Mesenchymal stem cell (in vitro differentiated cells and primary cell): ENCODE measurements around the gene CD47.
A peak's percentile ranks its signal among the peaks of the same experiment; 100 is the strongest.

ENCODE experiments used
- DNase-seq: peaks from one replicate; pipeline ENCODE4 v3.0.0-alpha.2; 2013
- H2AFZ ChIP-seq: one replicate; pipeline ENCODE4 v1.6.1; 2013; ENCODE audit warnings: low read depth, mild to moderate bottlenecking, control low read depth, inconsistent platforms, low read length, moderate library complexity
- H2AK5ac ChIP-seq: 2 replicates; pipeline ENCODE4 v1.6.1; 2013; ENCODE audit warnings: low read length, moderate library complexity, mild to moderate bottlenecking, inconsistent platforms; ENCODE audit not compliant: severe bottlenecking
- H2BK120ac ChIP-seq: one replicate; pipeline ENCODE4 v1.6.1; 2013; ENCODE audit warnings: low read depth, mild to moderate bottlenecking, inconsistent platforms, low read length, moderate library complexity
- H2BK12ac ChIP-seq, 2 experiments: one replicate each; pipeline ENCODE4 v1.6.1; 2013; ENCODE audit warnings: inconsistent platforms in 2 of 2, low read length in 2 of 2, mild to moderate bottlenecking in 2 of 2, moderate library complexity in 2 of 2, control low read depth in 1 of 2
- H2BK15ac ChIP-seq: one replicate; pipeline ENCODE4 v1.6.1; 2013; ENCODE audit warnings: mild to moderate bottlenecking, low read depth, inconsistent platforms; ENCODE audit not compliant: poor library complexity, severe bottlenecking
- H2BK5ac ChIP-seq: 2 replicates; pipeline ENCODE4 v1.6.1; 2013; ENCODE audit warnings: low read depth, mild to moderate bottlenecking, low read length, control low read depth, inconsistent platforms; ENCODE audit not compliant: poor library complexity, severe bottlenecking
- H3K14ac ChIP-seq, 2 experiments: one replicate each; pipeline ENCODE4 v1.6.1; 2013; ENCODE audit warnings: inconsistent platforms in 2 of 2, low read length in 2 of 2, control low read depth in 1 of 2, mild to moderate bottlenecking in 1 of 2, moderate library complexity in 1 of 2
- H3K18ac ChIP-seq, 2 experiments: one replicate each; pipeline ENCODE4 v1.6.1; 2013; ENCODE audit warnings: inconsistent platforms in 2 of 2, low read length in 2 of 2, control low read depth in 1 of 2, low read depth in 1 of 2, mild to moderate bottlenecking in 1 of 2
- H3K23ac ChIP-seq, 2 experiments: one replicate each; pipeline ENCODE4 v1.6.1; 2013; ENCODE audit warnings: inconsistent platforms in 2 of 2, low read length in 2 of 2, mild to moderate bottlenecking in 2 of 2, moderate library complexity in 2 of 2, control low read depth in 1 of 2
- H3K27ac ChIP-seq: 2 replicates; pipeline ENCODE4 v1.5.1; 2013; ENCODE audit warnings: mild to moderate bottlenecking, moderate library complexity, low read length, control low read depth, inconsistent platforms; ENCODE audit not compliant: poor library complexity, severe bottlenecking
- H3K27me3 ChIP-seq, 2 experiments: 2 replicates each; pipeline versions ENCODE4 v1.6.1 to v1.7.0; 2013; ENCODE audit warnings: low read length in 2 of 2, mild to moderate bottlenecking in 2 of 2, moderate library complexity in 2 of 2, control low read depth in 1 of 2, inconsistent platforms in 1 of 2; ENCODE audit not compliant: control insufficient read depth in 1 of 2, insufficient read depth in 1 of 2
- H3K36me3 ChIP-seq, 2 experiments: 2 replicates each; pipeline versions ENCODE4 v1.6.1 to v1.7.0; 2013; ENCODE audit warnings: low read length in 2 of 2, control low read depth in 1 of 2, inconsistent platforms in 1 of 2, low read depth in 1 of 2, mild to moderate bottlenecking in 1 of 2; ENCODE audit not compliant: insufficient read depth in 2 of 2, control insufficient read depth in 1 of 2
- H3K4ac ChIP-seq, 2 experiments: one replicate each; pipeline ENCODE4 v1.6.1; 2013; ENCODE audit warnings: inconsistent platforms in 2 of 2, low read length in 2 of 2, mild to moderate bottlenecking in 2 of 2, moderate library complexity in 2 of 2, control low read depth in 1 of 2, low read depth in 1 of 2
- H3K4me1 ChIP-seq: 2 replicates; pipeline ENCODE4 v1.6.1; 2013; ENCODE audit warnings: low read depth, low read length, control low read depth; ENCODE audit not compliant: control insufficient read depth, insufficient read depth
- H3K4me2 ChIP-seq: 2 replicates; pipeline ENCODE4 v1.6.1; 2013; ENCODE audit warnings: low read length, mild to moderate bottlenecking, inconsistent platforms; ENCODE audit not compliant: poor library complexity, severe bottlenecking
- H3K4me3 ChIP-seq, 2 experiments: 2 replicates each; pipeline versions ENCODE4 v1.5.1 to v1.7.0; 2013; ENCODE audit warnings: low read length in 2 of 2, mild to moderate bottlenecking in 2 of 2, control low read depth in 1 of 2, low read depth in 1 of 2; ENCODE audit not compliant: insufficient read depth in 1 of 2
- H3K79me1 ChIP-seq: replicated peaks from 2 replicates; pipeline ENCODE4 v1.6.1; 2013; ENCODE audit warnings: mild to moderate bottlenecking, control low read depth, low read length, inconsistent platforms; ENCODE audit not compliant: poor library complexity, severe bottlenecking
- H3K9ac ChIP-seq: 2 replicates; pipeline ENCODE4 v1.7.0; 2013; ENCODE audit warnings: mild to moderate bottlenecking, low read length, moderate library complexity
- H3K9me3 ChIP-seq: 2 replicates; pipeline ENCODE4 v1.7.0; 2013; ENCODE audit warnings: mild to moderate bottlenecking, low read length; ENCODE audit not compliant: control insufficient read depth
- H4K8ac ChIP-seq: one replicate; pipeline ENCODE4 v1.6.1; 2013; ENCODE audit warnings: inconsistent platforms, mild to moderate bottlenecking, low read length, moderate library complexity
- H4K91ac ChIP-seq: one replicate; pipeline ENCODE4 v1.6.1; 2013; ENCODE audit warnings: mild to moderate bottlenecking, low read length, inconsistent platforms
- WGBS: methylation state at CpG from one replicate; pipeline ENCODE4 v1.1.7; 2013; ENCODE audit warnings: mixed read lengths; 5-methylcytosine and 5-hydroxymethylcytosine counted together

Gene CD47

DNA sequence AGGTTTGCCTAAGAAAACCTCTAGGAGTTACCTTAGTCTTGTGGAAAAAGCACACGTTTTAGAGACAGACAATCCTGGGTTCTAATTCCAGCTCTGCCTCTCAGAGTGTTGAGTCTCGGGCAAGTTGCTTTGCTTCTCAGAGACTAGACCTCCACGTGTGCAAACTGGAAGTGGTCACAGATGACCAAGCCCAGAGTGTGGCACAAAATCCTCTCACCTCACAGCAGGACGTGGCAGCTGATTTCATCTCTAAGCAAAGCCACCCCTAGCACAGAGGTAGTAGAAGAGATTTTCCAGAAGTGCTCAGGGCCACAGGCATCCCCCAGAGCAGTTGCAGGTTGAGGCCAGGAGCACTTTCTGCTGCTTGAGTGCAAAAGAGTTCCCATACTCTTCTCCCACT, 79.2 kb downstream of the CD47 start:
- Histone ChIP-seq H2AK5ac (no peak overlapping the region), H4K8ac (no peak overlapping the region), H2BK12ac (no peak overlapping the region), H3K4me1 (peaks cover 3% of the 10 kb centered on the region), H3K4me2 (no peak overlapping the region), H3K18ac (no peak overlapping the region), H3K27ac (no peak overlapping the region), H2BK5ac (no peak overlapping the region), H3K27me3 (peaks cover 0 to 3% of the 10 kb centered on the region in 2 experiments), H3K9me3 (no peaks in the 10 kb centered on the region), H3K4ac (no peak overlapping the region), H3K14ac (no peak overlapping the region), H3K4me3 (no peak overlapping the region), H4K91ac (no peak overlapping the region), H3K36me3 (no peaks in the 10 kb centered on the region), H2AFZ (no peak overlapping the region), H2BK15ac (no peak overlapping the region), H3K79me1 (no peaks in the 10 kb centered on the region), H2BK120ac (no peak overlapping the region), H3K23ac (no peak overlapping the region), H3K9ac (no peak overlapping the region)
- WGBS: 79% methylated on average over 4 of the region's 4 CpGs
- no peak for DNase-seq

DNA sequence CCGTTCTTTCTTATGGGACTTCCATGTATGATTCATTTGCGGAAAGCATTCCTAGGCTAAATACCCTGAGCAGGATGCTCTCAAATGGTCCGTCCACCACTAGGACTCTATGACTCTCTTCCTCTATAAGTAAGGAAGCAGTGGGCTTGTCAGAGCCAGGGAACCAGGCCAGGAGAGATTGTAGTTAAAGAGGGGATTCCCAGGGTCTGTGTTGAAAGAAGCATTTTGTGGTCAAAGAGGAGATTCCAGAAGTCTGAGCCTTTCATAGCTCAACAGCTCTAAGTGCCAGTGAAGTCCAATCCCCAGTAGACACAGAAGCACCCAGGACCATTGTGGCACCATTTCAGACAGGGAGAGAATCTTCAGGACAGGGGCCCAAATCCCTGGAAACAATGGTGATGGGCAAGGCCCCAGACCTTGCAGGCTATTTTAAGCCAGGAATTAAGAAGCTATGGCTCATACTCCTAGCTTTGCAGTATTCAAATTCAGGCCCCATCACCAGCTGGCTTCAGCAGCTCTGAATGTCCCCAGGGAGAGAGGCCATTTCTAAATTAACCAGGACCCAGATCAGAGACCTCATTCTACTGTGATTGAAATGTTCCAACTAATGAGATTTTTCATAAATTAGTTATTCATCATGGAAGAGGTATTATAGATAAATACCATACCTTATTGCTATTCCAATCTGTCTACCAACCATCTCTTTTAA, 81.7 kb downstream of the CD47 start:
- Histone ChIP-seq H3K4me1 (peaks cover 7% of the 10 kb centered on the region), H2BK120ac (no peak overlapping the region), H2AFZ (no peak overlapping the region), H3K27ac (no peak overlapping the region), H3K9me3 (no peaks in the 10 kb centered on the region), H3K36me3 (no peaks in the 10 kb centered on the region), H2BK12ac (no peak overlapping the region), H3K4me2 (no peak overlapping the region), H3K9ac (no peak overlapping the region), H3K27me3 (peaks cover 0 to 8% of the 10 kb centered on the region in 2 experiments), H2BK5ac (no peak overlapping the region), H2AK5ac (no peak overlapping the region), H3K23ac (no peak overlapping the region), H2BK15ac (no peak overlapping the region), H4K91ac (no peak overlapping the region), H3K4ac (no peak overlapping the region), H3K14ac (no peak overlapping the region), H4K8ac (no peak overlapping the region), H3K4me3 (no peak overlapping the region), H3K79me1 (no peaks in the 10 kb centered on the region), H3K18ac (no peak overlapping the region)
- WGBS: 84% methylated on average over 3 of the region's 3 CpGs
- peak; percentile 65 for DNase-seq

DNA sequence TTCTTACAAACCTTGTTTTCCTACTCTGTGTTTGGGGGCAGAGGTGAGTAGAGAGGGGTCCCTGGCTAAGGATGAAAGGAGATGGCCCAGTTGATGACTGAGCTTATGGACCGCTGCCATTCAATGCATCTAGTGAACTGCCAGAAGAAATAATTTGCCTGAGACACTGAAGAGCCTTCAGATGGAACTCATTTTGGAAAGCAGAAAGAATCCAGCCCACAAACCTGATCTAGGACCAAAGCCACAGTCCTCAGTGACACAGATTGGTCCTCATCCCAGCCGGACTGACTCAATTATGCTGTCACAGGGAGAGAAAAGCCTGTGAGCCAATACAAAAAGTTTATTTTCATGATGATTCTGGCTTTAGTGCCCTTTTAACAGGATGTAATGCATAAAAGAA, 82.7 kb downstream of the CD47 start:
- peaks cover 0 to 7% of the 10 kb centered on the region in 2 experiments for H3K27me3 ChIP-seq
- 100% methylated on average over 2 of the region's 2 CpGs for WGBS
- H2BK12ac ChIP-seq: no peak overlapping the region

DNA sequence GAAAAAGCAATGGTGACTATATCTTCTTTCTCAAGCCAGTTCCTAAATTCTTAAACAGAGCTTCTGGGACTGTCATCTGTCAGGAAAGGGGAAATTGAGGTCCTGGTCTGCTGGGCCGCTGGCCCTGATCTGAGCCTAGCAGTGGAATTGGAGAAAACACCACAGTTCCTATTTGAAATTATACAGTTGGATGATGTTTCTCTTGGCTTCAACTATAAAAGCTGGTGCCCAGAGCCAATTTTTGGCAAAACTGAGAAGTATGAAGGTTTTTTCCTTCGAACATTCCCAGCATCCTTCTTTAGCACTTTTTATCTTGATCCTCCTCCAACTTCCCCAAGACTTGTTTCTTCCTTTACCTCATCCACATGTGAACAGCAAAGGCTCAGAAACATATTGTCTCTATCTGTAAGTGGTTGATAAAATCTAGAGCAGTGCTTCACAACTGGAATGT, 83.9 kb downstream of the CD47 start:
- no peak overlapping the region for H3K23ac ChIP-seq
- no peaks in the 10 kb centered on the region for H3K36me3 ChIP-seq
- no peak for DNase-seq
- H2BK5ac ChIP-seq: no peak overlapping the region
- H4K91ac ChIP-seq: no peak overlapping the region
- no peaks in the 10 kb centered on the region for H3K79me1 ChIP-seq
- H3K9me3 ChIP-seq: no peaks in the 10 kb centered on the region
- H3K4me3 ChIP-seq: no peak overlapping the region
- no peak overlapping the region for H3K14ac ChIP-seq
- no peak overlapping the region for H3K18ac ChIP-seq
- H2AK5ac ChIP-seq: no peak overlapping the region
- peaks cover 7% of the 10 kb centered on the region for H3K4me1 ChIP-seq
- no peak overlapping the region for H2BK15ac ChIP-seq
- H2AFZ ChIP-seq: no peak overlapping the region
- no peak overlapping the region for H2BK12ac ChIP-seq
- peaks cover 0 to 5% of the 10 kb centered on the region in 2 experiments for H3K27me3 ChIP-seq
- WGBS: no CpG with 5 or more reads among the region's 2 CpGs
- H4K8ac ChIP-seq: no peak overlapping the region
- H3K4me2 ChIP-seq: no peak overlapping the region
- H3K9ac ChIP-seq: no peak overlapping the region
- H3K4ac ChIP-seq: no peak overlapping the region
- H2BK120ac ChIP-seq: no peak overlapping the region
- no peak overlapping the region for H3K27ac ChIP-seq

More for the DNA sequence above, 82.7 kb downstream of the CD47 start:
- no peak overlapping the region for H2BK120ac ChIP-seq
- no peak overlapping the region for H2AFZ ChIP-seq
- H3K4me2 ChIP-seq: no peak overlapping the region
- H4K8ac ChIP-seq: no peak overlapping the region
- H3K4me1 ChIP-seq: peaks cover 7% of the 10 kb centered on the region
- H3K36me3 ChIP-seq: no peaks in the 10 kb centered on the region
- H3K4me3 ChIP-seq: no peak overlapping the region
- no peak overlapping the region for H3K4ac ChIP-seq
- no peak overlapping the region for H2BK15ac ChIP-seq
- no peak for DNase-seq
- no peak overlapping the region for H2AK5ac ChIP-seq
- H3K18ac ChIP-seq: no peak overlapping the region
- H2BK5ac ChIP-seq: no peak overlapping the region
- H3K9me3 ChIP-seq: no peaks in the 10 kb centered on the region
- H4K91ac ChIP-seq: no peak overlapping the region
- H3K79me1 ChIP-seq: no peaks in the 10 kb centered on the region
- H3K23ac ChIP-seq: no peak overlapping the region
- H3K9ac ChIP-seq: no peak overlapping the region
- no peak overlapping the region for H3K14ac ChIP-seq
- H3K27ac ChIP-seq: no peak overlapping the region
